ENCODE measurements around the gene TCP11L1.
"Not testable (repeated sequence)": the region's sequence is repeated elsewhere in the genome, so short reads cannot be mapped to it uniquely, and the experiment has no call there.

TCP11L1 gene

DNA sequence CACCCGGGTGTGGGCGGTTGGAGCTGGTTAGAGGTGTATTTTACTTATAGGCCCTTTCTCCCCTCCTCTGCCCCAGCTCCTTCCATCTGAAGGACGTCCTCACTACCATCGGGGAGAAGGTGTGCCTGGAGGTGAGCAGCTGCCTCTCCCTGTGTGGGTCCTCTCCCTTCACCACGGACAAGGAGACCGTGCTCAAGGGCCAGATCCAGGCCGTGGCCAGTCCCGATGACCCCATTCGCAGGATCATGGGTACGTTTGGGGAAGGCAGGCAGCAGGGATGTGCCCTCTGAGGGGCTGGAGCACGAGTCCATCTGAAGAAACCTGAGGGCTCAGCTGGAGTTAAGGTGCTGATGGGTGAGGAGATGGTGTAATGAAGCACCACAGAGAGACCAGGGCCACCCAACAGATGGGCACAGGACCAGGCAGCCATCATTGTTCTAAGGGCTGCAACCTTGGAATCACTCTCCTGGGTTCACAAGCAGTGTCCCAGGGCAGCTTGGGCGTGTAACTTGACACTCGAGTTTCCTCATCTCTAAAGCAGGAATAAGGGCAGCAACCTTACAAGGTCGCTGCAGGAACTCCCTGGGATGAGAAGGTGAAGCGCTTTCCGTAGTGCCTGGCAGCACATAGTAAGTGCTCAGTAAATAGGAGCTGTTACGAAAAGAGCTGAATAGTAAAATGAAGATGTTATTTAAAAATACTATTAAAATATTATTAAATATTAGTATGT is 29.4 kb downstream of the TCP11L1 start:
- DNase-seq, result no peak

DNA sequence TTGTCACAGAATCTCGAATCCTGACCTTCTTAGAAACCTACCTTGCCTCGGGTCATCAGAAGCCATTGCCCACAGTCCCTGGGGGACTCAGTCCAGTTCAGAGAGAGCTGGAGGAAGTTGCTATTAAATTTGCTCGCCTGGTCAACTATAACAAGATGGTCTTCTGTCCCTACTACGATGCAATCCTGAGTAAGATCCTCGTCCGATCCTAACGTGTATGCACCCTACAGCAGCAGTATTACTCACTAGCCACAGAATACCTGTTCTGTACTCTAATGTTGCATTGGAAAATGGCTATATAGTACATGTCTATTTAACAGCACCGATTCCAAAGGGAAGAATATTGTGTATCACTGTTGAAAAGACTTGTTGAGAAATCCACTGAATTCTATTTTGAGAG is 33.1 kb downstream of the TCP11L1 start:
- DNase-seq, result no peak

DNA sequence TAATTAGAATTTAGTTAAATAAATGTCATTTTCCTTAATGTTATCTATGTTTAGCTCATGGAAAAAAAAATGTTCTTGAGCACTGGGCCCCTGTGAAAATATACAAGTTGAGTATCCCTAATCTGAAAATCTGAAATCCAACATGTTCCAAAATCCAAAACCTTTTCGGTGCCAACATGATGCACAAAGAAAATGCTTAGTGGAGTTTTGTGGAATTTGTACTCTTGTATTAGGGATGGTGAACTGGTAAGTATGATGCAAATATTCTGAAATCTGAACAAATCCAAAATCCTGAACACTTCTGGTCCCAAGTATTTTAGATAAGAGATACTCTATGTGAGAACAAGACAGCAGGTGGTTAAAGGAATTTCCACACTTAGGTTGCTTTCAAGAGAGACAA is 44.5 kb downstream of the TCP11L1 start:
- DNase-seq, result no peak

DNA sequence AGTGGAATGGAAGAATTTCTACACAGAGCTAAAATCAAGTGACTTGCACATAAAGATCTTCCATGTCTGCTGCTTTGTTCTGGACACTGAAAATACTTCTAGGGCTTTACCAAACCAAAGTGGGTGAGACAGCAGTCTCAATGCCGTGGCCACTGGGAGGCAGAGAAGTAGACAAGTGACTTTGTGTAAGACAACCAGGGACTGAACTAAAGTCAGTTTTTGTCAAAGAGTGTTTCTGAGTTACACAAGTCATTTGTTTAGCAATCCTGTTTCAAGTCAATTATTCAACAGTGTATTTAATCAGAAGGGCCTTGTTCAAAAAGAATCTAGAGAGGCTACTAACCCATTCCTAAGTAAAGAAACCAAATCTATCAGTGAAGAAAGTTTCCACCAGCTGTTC is 46.6 kb downstream of the TCP11L1 start:
- no peak for DNase-seq

DNA sequence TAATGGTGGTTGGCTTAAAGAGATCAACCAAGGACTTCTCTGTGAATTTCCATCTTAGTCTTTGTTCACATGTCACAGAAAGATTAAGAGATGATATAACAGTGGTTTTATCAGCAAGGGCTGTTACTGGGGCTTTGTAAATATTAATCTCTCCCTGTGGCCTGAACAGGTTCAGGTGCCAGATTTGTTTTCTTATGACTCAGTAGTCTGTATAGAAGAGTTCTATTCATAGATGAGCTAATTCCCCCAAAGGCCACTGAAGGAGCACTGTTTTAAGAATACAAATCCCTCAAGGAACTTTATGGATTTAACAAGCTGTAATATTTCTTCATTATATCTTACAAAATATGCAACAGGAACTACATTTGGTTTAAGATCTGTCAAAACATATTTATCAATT is 50.4 kb downstream of the TCP11L1 start:
- DNase-seq, result peak; percentile 22

DNA sequence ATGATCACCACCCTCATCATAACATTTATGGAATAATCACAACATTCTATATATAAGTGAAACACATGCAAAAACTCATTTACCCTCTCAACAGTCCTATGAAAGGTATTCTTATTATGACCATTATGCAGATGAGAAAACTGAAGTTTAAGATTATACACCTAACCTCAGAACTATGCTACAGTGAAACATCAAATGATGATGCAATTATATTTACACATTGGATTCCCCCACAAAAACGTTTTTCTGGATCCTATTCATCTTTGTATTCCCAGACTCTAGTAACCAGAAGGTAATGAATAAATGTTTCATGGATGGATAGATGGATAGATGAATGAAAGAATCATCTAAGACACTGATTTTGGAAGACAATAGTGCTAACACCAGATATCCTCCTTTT is 54.8 kb downstream of the TCP11L1 start:
- DNase-seq, result no peak

DNA sequence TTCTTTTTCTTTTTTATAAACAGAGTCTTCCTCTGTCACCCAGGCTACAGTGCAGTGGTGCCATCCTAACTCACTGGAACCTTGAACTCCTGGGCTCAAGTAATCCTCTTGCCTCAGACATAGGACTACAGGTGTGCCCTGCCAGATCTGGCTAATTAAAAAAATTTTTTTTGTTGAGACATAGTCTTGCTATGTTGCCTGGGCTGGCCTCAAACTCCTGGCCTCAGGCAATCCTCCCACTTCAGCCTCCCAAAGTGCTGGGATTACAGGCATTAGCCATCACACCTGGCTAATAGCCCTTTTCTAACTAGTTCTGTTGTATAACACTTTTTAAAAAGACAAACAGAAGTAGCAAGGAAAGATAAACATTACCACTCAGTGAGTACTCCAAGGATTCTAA is 64.5 kb downstream of the TCP11L1 start:
- no peak for DNase-seq

DNA sequence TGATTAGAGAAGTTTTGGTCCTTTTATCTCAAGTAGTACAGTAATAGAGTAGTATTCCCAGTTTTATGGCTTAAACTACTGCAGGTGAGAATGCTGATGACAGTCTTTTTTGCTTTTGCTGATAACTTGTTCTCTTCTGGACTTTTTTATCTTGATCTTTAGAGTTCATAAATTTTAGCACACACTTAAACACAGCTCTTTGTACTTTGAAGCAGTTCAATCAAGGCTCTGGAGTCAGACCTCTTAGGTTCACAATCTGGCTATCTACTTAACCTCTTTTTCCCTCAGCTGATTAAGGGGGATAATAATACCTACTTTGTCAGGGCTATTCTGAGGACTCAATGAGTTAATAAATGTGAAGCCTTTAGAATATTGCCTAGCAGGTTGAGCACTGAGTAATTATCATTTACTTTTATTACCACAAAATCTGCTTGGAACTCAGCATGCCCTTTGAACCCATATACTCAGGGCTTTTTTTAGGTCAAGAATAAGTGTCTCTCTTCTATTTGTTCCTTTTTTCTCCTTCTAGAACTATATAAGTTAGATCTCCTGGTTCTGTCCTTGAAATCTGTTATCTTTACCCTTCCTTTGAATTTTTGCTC is 70.0 kb downstream of the TCP11L1 start:
- no peak for DNase-seq

DNA sequence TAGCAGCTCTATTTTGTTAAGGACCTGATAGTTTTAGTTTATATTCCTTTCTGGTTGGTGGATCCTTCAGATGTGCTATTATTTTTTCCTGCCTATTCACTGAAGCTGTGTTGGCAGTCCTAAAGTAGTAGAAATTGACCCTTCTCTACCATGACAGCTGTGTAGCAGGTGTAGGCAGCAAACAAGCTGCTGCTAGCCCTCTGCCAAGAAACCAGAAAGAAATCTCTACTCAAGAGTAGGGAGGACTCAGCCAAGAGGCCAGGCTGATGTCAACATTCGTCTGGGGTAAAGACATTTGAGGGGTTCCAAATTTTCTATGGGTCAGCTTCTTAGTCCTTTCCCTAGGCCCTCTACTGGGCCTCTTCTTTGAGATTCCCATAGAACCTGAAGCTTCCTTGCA is 70.7 kb downstream of the TCP11L1 start:
- DNase-seq, result peak; percentile 15

DNA sequence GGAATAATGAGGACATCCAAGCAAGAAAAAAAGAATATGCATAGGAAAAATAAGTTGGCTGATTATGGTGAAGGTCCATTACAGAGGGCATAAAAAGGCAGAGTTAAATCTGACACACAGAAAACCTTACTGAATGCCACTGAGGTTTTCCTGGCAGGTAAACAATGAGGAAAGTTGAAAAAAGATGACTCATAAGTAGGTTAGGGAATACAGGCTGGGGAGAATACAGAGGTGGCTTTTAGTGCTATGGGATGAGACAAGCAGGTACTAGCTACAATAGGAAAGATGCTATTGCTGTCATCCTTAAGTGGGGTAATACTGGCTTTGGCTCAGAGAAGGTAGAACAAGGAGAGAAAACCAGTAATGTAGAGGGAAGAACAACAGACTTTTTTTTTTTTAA is 77.2 kb downstream of the TCP11L1 start:
- peak; percentile 40 for DNase-seq

DNA sequence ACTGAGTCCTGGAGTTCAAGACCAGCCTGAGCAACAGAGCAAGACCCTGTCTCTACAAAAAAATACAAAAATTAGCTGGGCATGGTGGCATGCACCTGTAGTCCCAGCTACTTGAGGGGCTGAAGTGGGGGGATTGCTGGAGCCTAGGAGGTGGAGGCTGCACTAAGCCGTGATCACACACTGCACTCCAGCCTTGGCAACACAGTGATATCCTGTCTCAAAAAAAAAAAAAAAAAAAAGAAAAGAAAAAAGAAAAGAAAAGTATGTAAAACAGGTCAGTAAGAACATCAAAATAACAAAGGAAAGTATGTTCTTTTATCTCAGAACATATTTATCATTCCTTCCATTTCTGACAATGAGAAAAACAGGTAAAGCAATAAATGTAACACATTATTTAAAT is 83.3 kb downstream of the TCP11L1 start:
- not testable (repeated sequence) for DNase-seq

Measured in NCI-H69 (cell line).